ENCODE measurements around the gene FNDC7.
"Not testable (repeated sequence)": the region's sequence is repeated elsewhere in the genome, so short reads cannot be mapped to it uniquely, and the experiment has no call there.

The FNDC7 gene

DNA sequence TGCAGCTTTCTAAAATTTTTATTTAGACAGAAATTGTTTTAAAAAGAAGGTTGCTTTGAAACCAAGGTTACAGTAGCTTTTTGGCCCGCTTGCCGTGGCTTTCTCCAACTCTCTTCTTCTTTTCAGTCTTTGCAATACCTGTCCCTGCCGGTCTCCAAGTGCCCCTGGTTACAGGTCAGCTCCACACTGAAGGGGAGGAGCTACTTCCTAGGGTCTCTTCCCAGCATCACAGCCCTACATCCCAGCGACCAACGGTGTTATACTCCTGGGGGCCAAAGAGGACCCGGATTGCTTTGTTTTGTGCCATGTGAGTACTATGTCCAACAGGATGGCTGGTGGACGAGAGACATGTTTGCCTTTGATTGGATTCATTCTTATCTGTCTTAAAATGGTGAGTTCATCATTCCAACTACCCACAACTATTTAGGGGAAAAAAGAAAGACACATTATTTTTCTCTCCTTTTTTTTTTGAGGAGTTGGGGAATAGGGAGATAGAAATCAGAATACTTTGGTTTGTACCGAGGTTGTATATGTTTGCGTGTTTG, at the start of gene FNDC7:
TSS of gene FNDC7 (plus strand) at position 303 of the 545 bp plus-strand sequence. CDS start at position 329, 26 bp downstream.
- DNase-seq (ENCODE audit: low read depth) = no peak

DNA sequence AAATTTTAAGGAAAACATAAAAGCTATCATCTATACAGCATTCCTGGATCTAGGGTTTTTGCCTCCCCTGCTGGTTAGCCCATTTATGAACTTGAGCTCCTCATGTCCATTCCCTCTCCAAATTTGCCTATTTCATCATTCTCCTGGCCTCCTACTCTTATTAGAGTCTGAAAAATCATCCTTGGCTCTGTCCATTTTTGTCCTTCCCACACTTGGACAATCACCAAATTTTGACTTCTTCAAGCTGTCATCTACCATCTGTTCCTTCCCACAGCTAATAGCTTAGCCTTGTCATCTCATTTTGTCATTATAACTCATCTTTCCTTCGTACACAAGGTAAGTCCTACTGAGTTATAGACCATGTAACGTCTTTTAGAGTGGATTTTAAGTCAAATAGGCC, 49.6 kb upstream of the FNDC7 start:
- no peak for DNase-seq (ENCODE audit: low read depth)

GRCh38 chr1:108664481-108664880, 48.2 kb upstream of the FNDC7 start:
- DNase-seq (ENCODE audit: low read depth) = no peak

DNA sequence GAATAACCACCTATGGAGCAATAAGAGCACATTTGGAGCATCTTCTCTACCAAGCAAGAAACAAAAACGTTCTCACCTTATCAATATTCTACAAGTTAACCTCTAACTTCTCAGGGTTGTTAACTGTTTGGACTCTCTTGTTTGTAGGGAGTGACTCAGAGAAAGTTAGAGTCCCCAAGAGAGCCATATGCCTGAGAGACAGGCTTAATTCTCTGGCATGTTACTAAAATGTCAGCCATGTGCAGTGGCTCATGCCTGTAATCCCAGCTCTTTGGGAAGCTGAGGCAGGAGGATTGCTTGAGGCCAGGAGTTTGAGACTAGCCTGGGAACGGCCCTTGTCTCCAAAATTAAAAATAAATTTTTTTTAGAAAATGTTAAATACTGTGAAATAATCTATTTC, 47.6 kb upstream of the FNDC7 start:
- DNase-seq (ENCODE audit: low read depth) = no peak

DNA sequence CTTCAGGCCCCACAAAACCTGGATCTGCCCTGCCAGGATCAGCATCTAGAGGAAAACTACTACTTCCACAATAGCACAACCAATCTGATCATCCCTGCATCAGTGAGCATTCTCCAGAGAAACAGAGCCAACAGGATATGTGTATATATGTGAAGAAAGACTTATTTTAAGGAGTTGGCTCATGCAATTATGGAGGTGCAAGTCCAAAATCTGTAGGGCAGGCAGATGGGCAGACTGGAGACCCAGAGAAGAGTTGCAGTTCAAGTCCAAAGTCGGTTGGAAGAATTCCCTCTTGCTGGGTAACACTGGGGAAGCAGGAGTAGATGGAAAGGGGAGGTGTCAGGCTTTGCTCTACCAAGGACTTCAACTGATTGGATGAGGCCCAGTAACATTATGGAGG, 46.9 kb upstream of the FNDC7 start:
- DNase-seq (ENCODE audit: low read depth) = no peak

- DNase-seq (ENCODE audit: low read depth) = not testable (repeated sequence)
These were observed 45.3 kb upstream of the FNDC7 start for GRCh38 chr1:108667422-108667821.

- DNase-seq (ENCODE audit: low read depth) = no peak
These were observed 43.9 kb upstream of the FNDC7 start for GRCh38 chr1:108668777-108669176.

DNA sequence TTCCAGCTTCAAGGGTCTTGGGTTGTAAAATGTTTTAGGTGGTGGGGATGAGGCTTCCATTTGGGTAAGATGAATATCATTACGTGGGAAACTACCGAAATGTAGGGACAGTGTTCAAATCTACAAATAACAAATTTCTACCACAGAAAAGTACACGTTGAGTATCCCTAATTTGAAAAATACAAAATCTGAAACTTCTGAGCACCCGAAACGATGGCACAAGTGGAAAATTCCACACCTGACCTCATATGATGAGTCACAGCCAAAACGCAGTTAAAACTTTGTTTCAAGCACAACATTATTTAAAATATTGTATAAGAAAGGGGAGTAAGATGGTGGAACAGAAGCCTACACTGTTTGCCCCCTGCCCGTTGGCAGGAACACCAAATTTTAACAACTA, 43.0 kb upstream of the FNDC7 start:
- no peak for DNase-seq (ENCODE audit: low read depth)

DNA sequence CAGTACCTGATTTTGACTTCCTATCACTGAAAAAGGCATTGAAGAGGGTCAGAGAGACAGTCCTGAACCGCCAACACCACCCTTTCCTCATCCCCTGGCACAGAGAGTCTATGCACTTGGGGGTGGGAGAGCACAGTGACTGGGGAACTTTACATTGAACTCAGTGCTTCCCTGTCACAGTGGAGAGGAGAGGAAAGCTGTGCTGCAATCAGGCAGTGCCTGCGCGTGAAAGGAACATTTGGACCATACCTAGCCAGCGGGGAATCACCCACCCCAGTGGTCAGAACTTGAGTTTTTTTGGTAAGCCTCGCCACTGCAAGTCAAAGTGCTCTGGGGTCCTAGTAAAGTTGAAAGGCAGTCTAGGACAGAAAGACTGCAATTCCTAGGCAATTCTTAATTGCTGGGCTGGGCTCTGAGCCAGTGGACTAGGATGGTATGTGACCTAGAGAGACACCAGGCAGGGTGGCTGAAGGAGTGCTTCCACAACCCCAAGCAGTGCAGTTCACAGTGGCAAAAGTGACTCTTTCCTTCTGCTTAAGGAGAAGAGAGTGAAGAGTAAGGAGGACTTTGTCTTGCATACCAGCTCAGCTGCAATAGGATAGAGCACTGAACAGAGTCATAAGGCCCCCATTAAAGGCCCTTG, 42.5 kb upstream of the FNDC7 start:
- no peak for DNase-seq (ENCODE audit: low read depth)

- DNase-seq (ENCODE audit: low read depth) = no peak
These were observed 41.6 kb upstream of the FNDC7 start for GRCh38 chr1:108671143-108671542.

- DNase-seq (ENCODE audit: low read depth) = no peak
These were observed 34.0 kb upstream of the FNDC7 start for GRCh38 chr1:108678706-108679105.

DNA sequence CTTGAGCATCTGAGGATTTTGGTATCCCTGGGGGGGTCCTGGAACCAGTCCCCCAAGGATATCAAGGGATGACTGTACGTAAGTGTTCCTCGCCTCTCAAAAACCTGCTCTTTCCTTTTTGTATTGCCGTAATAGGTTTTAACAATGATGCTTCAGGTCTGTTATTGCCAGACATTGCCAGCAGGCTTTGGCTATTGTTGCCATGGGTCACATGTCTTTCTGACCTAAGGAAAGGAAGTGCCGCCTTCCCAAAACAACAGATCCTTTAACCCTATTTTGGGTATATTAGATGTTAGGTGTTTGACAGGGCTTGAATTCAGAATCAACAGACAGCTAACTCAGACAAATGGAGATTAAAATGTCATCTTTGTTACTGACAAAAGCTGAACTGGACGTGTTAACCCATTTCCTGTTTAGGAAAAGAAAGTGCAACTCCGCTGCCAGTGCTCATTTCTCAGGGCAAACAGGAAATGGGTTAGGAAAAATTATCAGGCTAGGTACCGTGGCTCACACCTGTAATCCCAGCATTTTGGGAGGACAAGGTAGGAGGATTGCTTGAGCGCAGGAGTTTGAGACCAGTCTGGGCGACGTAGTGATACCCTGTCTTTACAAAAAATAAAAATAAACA, 33.0 kb upstream of the FNDC7 start:
- no peak for DNase-seq (ENCODE audit: low read depth)

DNA sequence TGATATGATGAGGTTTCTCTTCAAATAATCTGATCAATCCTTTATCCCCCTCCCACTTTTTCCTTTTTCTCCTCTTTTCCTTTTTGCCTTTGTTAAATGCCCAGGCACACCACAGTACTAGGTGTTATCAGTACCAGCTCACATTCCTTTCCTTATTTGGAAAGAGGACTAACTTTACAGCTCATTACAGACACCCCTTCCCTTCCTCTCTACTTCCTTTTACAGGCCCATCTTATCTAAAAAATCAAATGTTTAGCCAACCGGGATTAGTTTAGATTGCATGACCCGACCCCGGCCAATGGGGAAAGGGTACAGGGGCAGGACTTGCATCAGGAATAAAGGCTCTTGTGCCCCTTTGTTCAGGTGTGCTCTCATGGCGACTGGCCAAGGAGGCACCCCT, 31.0 kb upstream of the FNDC7 start:
- DNase-seq (ENCODE audit: low read depth) = not testable (repeated sequence)

DNA sequence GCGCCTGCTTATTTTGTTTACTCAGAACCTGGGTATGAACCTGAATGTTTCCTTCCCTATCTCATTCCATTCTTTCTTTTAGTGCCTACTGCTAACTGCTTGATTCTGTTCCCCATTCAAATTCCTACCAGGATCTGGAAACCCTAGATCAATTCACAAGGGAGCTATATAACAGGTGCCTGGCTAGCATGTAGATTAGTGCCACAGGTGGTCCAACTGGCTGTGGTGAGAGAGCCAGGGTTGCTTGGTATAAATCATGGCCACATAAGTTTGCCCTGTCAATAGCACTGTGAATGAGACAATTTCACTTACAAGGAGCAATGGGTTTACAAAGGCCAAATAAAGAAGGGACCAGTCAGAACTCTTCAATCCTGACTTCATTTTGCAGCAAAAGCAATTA, 27.2 kb upstream of the FNDC7 start:
- no peak for DNase-seq (ENCODE audit: low read depth)

- DNase-seq (ENCODE audit: low read depth) = no peak
These were observed 25.9 kb upstream of the FNDC7 start for GRCh38 chr1:108686614-108687313.

GRCh38 chr1:108691128-108691941, 21.4 kb upstream of the FNDC7 start:
- DNase-seq (ENCODE audit: low read depth) = no peak

- DNase-seq (ENCODE audit: low read depth) = peak; percentile 80
These were observed 20.6 kb upstream of the FNDC7 start, which contains the start of gene PRPF38B for GRCh38 chr1:108691942-108692723. PRPF38B (plus strand) TSS chr1:108692310; CDS start chr1:108692592, 282 bp downstream.

- DNase-seq (ENCODE audit: low read depth) = peak; percentile 58
These were observed 19.7 kb upstream of the FNDC7 start for GRCh38 chr1:108692724-108693655.

- no peak for DNase-seq (ENCODE audit: low read depth)
These were observed 17.2 kb upstream of the FNDC7 start for GRCh38 chr1:108695535-108695934.
